ENCODE results near the gene KIAA0586.

DNA sequence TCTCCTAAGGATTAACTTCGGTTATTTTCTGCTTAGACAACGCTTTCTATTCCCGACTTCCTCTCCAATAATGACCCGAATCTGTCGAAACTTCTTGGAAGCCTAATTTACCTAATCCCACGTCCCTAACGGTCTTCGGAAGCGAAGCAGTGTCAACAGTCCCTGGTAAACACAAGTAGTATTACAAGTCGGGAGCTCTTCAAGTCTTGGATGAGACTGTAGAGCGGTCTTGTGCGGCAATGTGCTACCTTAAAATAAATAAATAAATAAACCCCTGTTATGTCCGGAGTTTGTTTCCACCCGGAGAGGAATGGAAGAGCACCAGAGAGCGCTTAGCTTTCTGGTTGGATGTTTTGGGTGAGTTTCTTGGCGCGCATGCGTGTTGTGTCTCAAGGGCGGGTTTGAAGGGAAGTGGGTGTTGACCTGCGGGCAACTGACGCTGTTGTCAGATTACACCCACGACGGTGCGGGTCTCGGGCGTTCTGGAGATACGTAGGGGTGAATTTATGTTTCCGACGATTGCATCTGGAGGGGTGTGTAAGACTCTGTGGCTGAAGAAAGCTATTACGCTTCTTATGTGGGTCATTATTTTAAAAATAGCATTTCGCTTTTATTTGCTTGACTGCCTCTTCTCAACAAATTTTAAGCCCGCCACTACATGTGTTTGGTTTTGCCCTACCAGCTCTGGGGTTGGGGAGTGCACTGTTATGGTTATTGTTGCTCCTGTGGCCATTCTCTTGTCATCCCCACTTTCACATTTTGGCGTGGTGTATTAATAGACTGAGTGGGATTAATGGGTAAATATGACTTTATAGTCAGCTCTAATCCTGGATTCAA, at the start of gene KIAA0586, which contains the start of gene TIMM9:
- TF ChIP-seq POLR2A (IDR thresholded peaks at IDR 0.05; ENCODE audit: low read depth, low read length) (peak; percentile 72; the same call in 1 of the 2 replicates), RAD21 (IDR thresholded peaks at IDR 0.05; ENCODE audit: low read length) (no peak)

All from IMR-90 (cell line).